Thyroid gland (tissue), 4 donors: ENCODE data around the gene BARHL2. TPM values are rescaled to one million over a fixed set of nuclear protein-coding genes. Genes with fewer than 3 reads are reported as not detected.

ENCODE experiments used
- DNase-seq, 2 donors: peaks; one replicate each; pipeline ENCODE4 v3.0.0-alpha.2; 2019
- H3K27ac ChIP-seq, 3 donors: fragments of 200-600 bp; sonication (generic); 1 replicate in 2 of 3; 2 replicates in 1 of 3; pipeline ENCODE4 v1.5.1; 2016 to 2019; ENCODE audit warnings: mild to moderate bottlenecking in 1 of 3, moderate library complexity in 1 of 3
- H3K27me3 ChIP-seq: fragments of 200-600 bp; sonication (generic); one replicate; pipeline ENCODE4 v1.5.1; 2019
- H3K36me3 ChIP-seq, 2 donors: fragments of 200-600 bp; sonication (generic); one replicate each; pipeline ENCODE4 v1.5.1; 2016 to 2019
- H3K4me1 ChIP-seq, 2 donors: fragments of 200-600 bp; sonication (generic); one replicate each; pipeline ENCODE4 v1.5.1; 2017 to 2019
- H3K4me3 ChIP-seq, 3 donors: fragments of 200-600 bp; sonication (generic); replicated peaks in 1 of 3; 1 replicate in 2 of 3; 2 replicates in 1 of 3; pipeline ENCODE4 v1.5.1; 2016; ENCODE audit warnings: mild to moderate bottlenecking in 1 of 3
- H3K9me3 ChIP-seq: fragments of 200-600 bp; sonication (generic); one replicate; pipeline ENCODE4 v1.5.1; 2017
- POLR2A ChIP-seq, 2 donors: fragments of 450-650 bp; IDR thresholded peaks; one replicate each; pipeline ENCODE4 v1.6.1; 2017; ENCODE audit warnings: antibody characterized with exemption in 2 of 2, mild to moderate bottlenecking in 2 of 2, moderate library complexity in 1 of 2
- WGBS, 2 donors: methylation state at CpG; one replicate each; pipeline ENCODE4 v1.1.5; 2017; 5-methylcytosine and 5-hydroxymethylcytosine counted together
- intact Hi-C: fragments of 100-400 bp; cut with DNase I; formaldehyde crosslinking; loops from one replicate; pipeline ENCODE4 v1.15.1; 2023
- total RNA-seq, 4 donors: library from RNA; depleted of rRNA; stranded (reverse); fragments of >200 nt; gene quantifications; one replicate each; pipeline ENCODE4 v1.2.3, GENCODE V29; 2016
- TF ChIP-seq, protein P1 (sequence below), 6 experiments: fragments of 200-600 bp in 3 of 6; fragments of 450-650 bp in 3 of 6; sonication (generic) in 3 of 6; IDR thresholded peaks; one replicate each; pipeline ENCODE4 v1.5.1; 2016 to 2019; ENCODE audit warnings: antibody characterized with exemption in 6 of 6, mild to moderate bottlenecking in 2 of 6, inconsistent platforms in 1 of 6, moderate library complexity in 1 of 6

Gene BARHL2
- total RNA-seq, 4 donors from 2014 or later = not detected

DNA sequence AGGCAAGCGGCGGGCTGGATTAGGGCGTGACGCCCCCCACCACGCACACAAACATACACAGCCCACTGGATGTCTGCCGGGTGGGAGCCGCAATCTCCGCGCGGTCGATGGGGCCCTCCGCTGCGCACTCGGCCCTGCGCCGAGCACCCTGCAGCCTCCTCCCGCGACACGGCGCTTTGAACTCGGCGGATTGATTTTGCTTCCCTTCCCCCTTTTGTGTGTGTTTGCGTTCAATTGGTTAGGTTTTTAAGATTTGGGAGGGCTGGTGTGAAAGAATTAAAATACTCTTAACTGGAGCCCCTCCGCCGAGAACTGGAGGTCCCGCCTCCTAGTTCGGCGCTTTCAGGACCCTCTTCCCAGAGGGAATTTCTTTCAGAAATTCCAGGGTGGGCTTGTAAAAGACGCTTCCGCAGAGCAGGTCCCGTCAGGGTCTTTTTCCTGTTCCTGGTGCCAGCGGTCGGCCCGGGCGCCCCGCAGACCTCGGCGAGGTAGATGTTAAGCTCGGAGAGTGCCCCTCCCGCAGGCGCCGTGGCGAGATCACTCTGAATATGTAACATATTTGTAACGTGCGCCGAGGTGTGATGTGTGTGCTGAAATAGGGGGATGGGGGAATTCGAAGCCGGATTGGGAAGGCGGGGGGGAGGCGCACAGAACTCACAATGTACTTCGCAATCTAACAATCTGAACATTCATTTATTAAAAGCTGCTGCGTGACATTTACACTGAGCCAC, 8.0 kb upstream of the BARHL2 start:
- H3K36me3 ChIP-seq = no peaks in the 10 kb centered on the region
- DNase-seq = no peak
- no peak overlapping the region for H3K27ac ChIP-seq
- no peaks in the 10 kb centered on the region for H3K9me3 ChIP-seq
- intact Hi-C loops = loop anchor here (10.0 kb wide), 1 partner anchor 440 kb away; no protein-coding TSS in a partner anchor
- no peak for TF ChIP-seq POLR2A (IDR thresholded peaks at IDR 0.05)
- TF ChIP-seq, protein P1, sequence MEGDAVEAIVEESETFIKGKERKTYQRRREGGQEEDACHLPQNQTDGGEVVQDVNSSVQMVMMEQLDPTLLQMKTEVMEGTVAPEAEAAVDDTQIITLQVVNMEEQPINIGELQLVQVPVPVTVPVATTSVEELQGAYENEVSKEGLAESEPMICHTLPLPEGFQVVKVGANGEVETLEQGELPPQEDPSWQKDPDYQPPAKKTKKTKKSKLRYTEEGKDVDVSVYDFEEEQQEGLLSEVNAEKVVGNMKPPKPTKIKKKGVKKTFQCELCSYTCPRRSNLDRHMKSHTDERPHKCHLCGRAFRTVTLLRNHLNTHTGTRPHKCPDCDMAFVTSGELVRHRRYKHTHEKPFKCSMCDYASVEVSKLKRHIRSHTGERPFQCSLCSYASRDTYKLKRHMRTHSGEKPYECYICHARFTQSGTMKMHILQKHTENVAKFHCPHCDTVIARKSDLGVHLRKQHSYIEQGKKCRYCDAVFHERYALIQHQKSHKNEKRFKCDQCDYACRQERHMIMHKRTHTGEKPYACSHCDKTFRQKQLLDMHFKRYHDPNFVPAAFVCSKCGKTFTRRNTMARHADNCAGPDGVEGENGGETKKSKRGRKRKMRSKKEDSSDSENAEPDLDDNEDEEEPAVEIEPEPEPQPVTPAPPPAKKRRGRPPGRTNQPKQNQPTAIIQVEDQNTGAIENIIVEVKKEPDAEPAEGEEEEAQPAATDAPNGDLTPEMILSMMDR (IDR thresholded peaks at IDR 0.05) = no peak
- H3K4me3 ChIP-seq = peak overlapping the region in 1 of 3 donors; percentile 23
- H3K4me1 ChIP-seq = peaks cover 26 to 44% of the 10 kb centered on the region in 2 donors
- peaks cover 75% of the 10 kb centered on the region for H3K27me3 ChIP-seq
- 6 to 8% methylated on average over 47 to 51 of the region's 52 CpGs for WGBS, 2 donors

DNA sequence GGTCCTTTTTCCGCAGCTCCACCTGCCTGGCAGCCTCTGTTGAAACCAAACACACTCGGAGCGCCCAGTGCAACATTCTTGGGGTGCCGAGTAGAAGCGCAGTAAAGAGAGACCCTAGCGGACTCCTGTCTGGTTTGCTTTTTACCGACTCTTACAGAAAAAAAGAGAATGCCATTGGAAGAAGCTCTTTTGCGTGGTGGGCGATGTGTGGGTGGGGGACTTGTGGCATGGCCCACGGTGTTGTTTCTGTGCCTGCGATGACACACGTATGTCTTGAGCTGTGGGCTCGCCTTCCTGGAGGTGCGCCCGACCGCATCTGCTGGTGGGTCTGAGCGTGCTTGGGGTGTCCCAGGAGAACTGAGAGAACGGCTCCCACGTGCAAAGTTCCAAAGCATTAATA, 7.3 kb upstream of the BARHL2 start:
- H3K36me3 ChIP-seq = no peaks in the 10 kb centered on the region
- H3K4me1 ChIP-seq = peaks cover 26 to 43% of the 10 kb centered on the region in 2 donors
- H3K27ac ChIP-seq = no peak overlapping the region
- TF ChIP-seq, protein P1 (IDR thresholded peaks at IDR 0.05) = no peak
- no peak for TF ChIP-seq POLR2A (IDR thresholded peaks at IDR 0.05)
- WGBS, 2 donors = 7 to 14% methylated on average over 19 of the region's 19 CpGs
- H3K9me3 ChIP-seq = no peaks in the 10 kb centered on the region
- intact Hi-C loops = loop anchor here (10.0 kb wide), 1 partner anchor 440 kb away; no protein-coding TSS in a partner anchor
- no peak overlapping the region for H3K4me3 ChIP-seq
- no peak for DNase-seq
- H3K27me3 ChIP-seq = peaks cover 75% of the 10 kb centered on the region

DNA sequence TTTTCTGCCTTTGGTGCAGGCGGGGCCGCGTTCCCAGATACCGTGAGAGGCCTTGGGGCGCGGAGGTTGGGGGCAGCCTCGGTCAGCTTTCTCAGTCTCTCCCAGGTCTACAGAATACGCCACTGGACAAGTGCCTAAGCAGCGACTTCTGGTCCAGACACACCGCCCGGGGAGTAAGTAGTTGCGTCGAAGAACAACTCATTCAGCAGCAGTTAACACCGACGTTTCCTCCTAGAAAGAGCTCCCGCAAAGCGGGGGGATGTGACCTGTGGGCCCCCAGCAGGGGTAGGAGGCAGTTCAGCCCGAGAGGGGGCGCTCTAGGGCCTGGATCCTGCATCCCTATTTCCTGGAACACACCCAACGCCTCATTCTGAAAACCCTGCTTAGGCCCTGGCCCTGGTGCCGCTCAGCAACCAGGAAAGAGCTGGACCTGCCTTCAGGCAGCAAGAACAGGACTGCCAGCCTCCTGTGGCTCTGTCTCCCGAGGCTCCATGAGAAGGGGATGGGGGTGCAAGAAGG, 6.5 kb upstream of the BARHL2 start:
- no peak for DNase-seq
- no peaks in the 10 kb centered on the region for H3K36me3 ChIP-seq
- no peak overlapping the region for H3K27ac ChIP-seq
- no peaks in the 10 kb centered on the region for H3K9me3 ChIP-seq
- H3K4me1 ChIP-seq = peaks cover 32 to 47% of the 10 kb centered on the region in 2 donors
- TF ChIP-seq, protein P1 (IDR thresholded peaks at IDR 0.05) = no peak
- TF ChIP-seq POLR2A (IDR thresholded peaks at IDR 0.05) = no peak
- peak overlapping the region in 1 of 3 donors; percentile 1 for H3K4me3 ChIP-seq
- intact Hi-C loops = loop anchor here (10.0 kb wide), 1 partner anchor 441 kb away; no protein-coding TSS in a partner anchor
- H3K27me3 ChIP-seq = peaks cover 74% of the 10 kb centered on the region
- WGBS, 2 donors = 6 to 7% methylated on average over 16 to 17 of the region's 22 CpGs

DNA sequence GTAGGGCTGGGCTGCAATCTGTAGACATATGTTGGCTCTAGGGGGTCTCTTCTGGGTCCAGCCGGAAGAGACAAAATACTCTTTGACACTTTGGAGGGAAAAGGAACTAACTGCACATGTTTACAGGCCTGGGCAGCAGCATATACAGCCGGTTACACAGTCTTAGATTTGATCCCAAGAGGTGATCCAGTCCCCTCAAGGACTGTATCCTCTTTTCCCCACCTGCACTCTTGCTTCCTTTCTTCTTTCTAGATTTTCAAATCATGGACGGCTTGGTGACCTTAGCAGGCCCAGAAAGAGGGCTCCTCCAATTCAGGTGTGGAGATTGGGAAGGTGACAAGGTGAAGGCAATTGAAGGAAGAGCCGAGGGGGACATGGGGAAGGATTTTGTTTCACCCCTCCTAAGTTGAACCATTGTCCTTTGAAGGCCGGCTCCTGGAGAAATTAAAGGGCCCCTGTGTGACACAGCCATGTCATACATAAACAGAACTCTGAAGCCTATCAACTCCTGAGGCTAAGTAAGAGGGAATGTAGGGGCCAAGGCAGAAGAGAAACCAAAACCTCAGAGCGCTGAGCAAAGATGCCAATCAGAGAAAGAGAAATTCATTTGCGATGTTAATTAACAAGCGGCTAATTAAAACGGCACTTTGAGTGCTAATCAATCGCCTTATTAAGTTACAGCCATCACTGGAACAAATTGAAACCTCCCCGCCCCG, 5.9 kb upstream of the BARHL2 start:
- peak overlapping the region in 1 of 3 donors; percentile 1 for H3K4me3 ChIP-seq
- no peak for TF ChIP-seq POLR2A (IDR thresholded peaks at IDR 0.05)
- TF ChIP-seq, protein P1 (IDR thresholded peaks at IDR 0.05) = no peak
- H3K27me3 ChIP-seq = peaks cover 67% of the 10 kb centered on the region
- H3K27ac ChIP-seq = no peak overlapping the region
- WGBS, 2 donors = 26 to 31% methylated on average over 12 of the region's 12 CpGs
- no peaks in the 10 kb centered on the region for H3K36me3 ChIP-seq
- no peaks in the 10 kb centered on the region for H3K9me3 ChIP-seq
- peaks cover 37 to 53% of the 10 kb centered on the region in 2 donors for H3K4me1 ChIP-seq
- DNase-seq = no peak
- intact Hi-C loops = loop anchor here (10.0 kb wide), 1 partner anchor 442 kb away; no protein-coding TSS in a partner anchor
